GM18520 (cell line): ENCODE measurements around the gene PCDHA13.
"Not testable (repeated sequence)": the region's sequence is repeated elsewhere in the genome, so short reads cannot be mapped to it uniquely, and the experiment has no call there.

Source experiments
- ATAC-seq: cut with Tn5 transposase; IDR thresholded peaks from one replicate; pipeline ENCODE4 v1.9.1; 2021; ENCODE audit not compliant: unreplicated experiment

Gene PCDHA13, protein sequence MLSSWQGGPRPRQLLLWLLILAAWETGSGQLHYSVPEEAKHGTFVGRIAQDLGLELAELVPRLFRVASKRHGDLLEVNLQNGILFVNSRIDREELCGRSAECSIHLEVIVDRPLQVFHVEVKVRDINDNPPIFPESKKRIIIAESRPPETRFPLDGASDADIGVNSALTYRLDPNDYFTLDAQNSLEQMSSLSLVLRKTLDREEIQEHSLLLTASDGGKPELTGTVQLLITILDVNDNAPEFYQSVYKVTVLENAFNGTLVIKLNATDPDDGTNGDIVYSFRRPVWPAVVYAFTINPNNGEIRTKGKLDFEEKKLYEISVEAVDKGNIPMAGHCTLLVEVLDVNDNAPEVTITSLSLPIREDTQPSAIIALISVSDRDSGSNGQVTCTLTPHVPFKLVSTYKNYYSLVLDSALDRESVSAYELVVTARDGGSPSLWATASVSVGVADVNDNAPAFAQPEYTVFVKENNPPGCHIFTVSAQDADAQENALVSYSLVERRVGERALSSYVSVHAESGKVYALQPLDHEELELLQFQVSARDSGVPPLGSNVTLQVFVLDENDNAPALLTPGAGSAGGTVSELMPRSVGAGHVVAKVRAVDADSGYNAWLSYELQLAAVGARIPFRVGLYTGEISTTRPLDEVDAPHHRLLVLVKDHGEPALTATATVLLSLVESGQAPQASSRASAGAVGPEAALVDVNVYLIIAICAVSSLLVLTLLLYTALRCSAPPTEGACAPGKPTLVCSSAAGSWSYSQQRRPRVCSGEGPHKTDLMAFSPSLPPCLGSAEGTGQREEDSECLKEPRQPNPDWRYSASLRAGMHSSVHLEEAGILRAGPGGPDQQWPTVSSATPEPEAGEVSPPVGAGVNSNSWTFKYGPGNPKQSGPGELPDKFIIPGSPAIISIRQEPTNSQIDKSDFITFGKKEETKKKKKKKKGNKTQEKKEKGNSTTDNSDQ

DNA sequence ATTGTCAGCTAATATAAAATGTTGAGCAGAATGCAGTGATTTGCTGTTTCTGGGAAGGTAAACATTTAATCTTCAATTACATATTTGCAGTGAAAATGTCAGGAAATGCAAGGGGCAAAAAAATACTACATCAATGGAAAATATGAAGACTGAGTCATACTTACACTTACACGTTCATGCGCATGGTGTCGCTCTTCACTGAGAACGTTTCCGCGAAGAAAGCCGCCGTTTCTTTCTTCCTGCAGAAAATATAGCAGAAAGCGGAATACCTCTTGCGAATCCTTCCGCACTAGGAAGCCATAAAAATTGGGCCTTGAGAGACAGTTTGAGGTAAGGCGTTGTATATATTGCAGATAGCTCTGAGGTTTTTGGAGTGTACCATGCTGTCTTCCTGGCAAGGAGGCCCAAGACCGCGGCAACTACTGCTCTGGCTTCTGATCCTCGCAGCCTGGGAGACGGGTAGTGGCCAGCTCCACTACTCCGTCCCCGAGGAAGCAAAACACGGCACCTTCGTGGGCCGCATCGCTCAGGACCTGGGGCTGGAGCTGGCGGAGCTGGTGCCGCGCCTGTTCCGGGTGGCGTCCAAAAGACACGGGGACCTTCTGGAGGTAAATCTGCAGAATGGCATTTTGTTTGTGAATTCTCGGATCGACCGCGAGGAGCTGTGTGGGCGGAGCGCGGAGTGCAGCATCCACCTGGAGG is at the start of gene PCDHA13:
Gene PCDHA13, plus strand, starts transcription at position 236 of the 702 bp plus-strand sequence. Its CDS starts 145 bp downstream, at position 381.
- no peak for ATAC-seq

DNA sequence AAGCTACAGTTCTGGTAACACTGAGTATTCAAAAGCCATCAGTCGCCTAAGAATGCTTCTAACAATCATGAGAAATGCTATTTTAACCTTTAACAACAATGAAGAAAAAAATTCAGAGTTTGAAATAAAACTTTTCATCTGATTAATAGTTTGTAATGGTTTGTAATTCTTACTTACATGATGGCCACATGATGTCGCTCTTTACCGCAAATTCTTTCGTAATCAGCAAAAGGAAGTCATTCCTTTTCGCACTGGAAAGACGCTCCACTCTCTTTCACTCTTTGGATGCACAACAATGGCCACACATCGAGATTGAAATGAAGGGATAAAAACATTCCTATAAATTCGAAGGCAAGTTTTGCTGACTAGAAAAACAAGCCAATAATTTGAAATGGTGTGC is 47.9 kb upstream of the PCDHA13 start, which contains the start of gene PCDHA7:
Gene PCDHA7, plus strand, starts transcription at position 277 of the 400 bp plus-strand sequence. Its CDS starts 115 bp downstream, at position 392.
- no peak for ATAC-seq

DNA sequence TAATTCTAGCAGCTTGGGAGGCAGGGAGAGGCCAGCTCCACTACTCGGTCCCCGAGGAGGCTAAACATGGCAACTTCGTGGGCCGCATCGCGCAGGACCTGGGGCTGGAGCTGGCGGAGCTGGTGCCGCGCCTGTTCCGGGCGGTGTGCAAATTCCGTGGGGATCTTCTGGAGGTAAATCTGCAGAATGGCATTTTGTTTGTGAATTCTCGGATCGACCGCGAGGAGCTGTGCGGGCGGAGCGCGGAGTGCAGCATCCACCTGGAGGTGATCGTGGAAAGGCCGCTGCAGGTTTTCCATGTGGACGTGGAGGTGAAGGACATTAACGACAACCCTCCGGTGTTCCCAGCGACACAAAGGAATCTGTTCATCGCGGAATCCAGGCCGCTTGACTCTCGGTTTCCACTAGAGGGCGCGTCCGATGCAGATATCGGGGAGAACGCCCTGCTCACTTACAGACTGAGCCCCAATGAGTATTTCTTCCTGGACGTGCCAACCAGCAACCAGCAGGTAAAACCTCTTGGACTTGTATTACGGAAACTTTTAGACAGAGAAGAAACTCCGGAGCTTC is 47.4 kb upstream of the PCDHA13 start:
- ATAC-seq = not testable (repeated sequence)

DNA sequence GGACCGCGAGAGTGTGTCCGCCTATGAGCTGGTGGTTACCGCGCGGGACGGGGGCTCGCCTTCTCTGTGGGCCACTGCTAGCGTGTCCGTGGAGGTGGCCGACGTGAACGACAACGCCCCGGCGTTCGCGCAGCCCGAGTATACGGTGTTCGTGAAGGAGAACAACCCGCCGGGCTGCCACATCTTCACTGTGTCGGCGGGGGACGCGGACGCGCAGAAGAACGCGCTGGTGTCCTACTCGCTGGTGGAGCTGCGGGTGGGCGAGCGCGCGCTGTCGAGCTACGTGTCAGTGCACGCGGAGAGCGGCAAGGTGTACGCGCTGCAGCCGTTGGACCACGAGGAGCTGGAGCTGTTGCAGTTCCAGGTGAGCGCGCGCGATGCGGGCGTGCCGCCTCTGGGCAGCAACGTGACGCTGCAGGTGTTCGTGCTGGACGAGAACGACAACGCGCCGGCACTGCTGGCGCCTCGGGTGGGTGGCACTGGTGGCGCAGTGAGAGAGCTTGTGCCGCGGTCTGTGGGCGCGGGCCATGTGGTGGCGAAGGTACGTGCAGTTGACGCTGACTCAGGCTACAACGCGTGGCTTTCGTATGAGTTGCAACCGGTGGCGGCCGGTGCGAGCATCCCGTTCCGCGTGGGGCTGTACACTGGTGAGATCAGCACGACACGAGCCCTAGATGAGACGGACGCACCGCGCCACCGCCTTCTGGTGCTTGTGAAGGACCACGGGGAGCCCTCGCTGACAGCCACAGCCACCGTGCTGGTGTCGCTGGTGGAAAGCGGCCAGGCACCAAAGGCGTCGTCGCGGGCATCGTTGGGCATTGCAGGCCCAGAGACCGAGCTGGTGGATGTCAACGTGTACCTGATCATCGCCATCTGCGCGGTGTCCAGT is 46.1 kb upstream of the PCDHA13 start:
- ATAC-seq = no peak

DNA sequence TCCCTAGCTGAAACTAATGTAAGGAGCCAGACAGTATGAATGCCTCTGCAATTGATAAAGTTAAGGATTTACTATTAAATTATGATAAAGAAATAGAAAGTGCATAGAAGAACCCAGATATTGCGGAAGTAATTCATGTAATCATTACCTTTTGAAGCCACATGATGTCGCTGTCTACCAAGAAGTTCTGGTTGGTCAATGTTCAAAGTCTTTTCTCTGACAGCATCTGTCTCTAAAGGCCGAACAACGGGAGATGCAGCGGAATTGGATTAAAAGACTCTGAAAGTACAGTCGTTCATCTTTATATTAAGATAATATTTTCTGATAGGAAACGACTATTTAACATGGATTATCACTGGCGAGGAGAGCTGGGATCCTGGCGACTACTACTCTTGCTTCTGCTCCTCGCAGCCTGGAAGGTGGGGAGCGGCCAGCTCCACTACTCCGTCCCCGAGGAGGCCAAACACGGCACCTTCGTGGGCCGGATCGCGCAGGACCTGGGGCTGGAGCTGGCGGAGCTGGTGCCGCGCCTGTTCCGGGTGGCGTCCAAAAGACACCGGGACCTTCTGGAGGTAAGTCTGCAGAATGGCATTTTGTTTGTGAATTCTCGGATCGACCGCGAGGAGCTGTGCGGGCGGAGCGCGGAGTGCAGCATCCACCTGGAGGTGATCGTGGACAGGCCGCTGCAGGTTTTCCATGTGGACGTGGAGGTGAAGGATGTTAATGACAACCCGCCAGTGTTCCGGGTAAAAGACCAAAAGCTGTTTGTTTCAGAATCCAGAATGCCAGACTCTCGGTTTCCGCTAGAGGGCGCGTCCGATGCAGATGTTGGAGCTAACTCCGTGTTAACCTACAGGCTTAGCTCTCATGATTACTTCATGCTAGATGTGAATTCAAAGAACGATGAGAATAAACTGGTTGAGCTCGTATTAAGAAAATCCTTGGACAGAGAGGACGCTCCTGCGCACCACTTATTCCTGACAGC is 40.7 kb upstream of the PCDHA13 start, which contains the start of gene PCDHA8:
Gene PCDHA8, plus strand, starts transcription at position 210 of the 985 bp plus-strand sequence. Its CDS starts 135 bp downstream, at position 345.
- no peak for ATAC-seq

DNA sequence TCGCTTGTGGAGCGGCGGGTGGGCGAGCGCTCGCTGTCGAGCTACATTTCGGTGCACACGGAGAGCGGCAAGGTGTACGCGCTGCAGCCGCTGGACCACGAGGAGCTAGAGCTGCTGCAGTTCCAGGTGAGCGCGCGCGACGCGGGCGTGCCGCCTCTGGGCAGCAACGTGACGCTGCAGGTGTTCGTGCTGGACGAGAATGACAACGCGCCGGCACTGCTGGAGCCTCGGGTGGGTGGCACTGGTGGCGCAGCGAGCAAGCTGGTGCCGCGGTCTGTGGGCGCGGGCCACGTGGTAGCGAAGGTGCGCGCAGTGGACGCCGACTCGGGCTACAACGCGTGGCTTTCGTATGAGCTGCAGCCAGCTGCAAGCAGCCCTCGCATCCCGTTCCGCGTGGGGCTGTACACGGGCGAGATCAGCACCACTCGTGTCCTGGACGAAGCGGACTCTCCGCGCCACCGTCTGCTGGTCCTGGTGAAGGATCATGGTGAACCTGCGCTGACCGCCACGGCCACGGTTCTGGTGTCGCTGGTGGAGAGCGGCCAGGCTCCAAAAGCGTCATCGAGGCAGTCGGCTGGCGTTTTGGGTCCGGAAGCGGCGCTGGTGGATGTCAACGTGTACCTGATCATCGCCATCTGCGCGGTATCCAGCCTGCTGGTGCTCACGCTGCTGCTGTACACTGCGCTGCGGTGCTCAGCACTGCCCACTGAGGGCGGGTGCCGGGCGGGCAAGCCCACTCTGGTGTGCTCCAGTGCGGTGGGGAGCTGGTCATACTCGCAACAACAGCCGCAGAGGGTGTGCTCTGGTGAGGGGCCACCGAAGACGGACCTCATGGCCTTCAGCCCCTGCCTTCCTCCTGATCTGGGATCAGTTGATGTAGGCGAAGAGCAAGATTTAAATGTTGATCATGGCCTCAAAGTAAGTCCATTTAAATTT is 38.9 kb upstream of the PCDHA13 start:
- no peak for ATAC-seq

DNA sequence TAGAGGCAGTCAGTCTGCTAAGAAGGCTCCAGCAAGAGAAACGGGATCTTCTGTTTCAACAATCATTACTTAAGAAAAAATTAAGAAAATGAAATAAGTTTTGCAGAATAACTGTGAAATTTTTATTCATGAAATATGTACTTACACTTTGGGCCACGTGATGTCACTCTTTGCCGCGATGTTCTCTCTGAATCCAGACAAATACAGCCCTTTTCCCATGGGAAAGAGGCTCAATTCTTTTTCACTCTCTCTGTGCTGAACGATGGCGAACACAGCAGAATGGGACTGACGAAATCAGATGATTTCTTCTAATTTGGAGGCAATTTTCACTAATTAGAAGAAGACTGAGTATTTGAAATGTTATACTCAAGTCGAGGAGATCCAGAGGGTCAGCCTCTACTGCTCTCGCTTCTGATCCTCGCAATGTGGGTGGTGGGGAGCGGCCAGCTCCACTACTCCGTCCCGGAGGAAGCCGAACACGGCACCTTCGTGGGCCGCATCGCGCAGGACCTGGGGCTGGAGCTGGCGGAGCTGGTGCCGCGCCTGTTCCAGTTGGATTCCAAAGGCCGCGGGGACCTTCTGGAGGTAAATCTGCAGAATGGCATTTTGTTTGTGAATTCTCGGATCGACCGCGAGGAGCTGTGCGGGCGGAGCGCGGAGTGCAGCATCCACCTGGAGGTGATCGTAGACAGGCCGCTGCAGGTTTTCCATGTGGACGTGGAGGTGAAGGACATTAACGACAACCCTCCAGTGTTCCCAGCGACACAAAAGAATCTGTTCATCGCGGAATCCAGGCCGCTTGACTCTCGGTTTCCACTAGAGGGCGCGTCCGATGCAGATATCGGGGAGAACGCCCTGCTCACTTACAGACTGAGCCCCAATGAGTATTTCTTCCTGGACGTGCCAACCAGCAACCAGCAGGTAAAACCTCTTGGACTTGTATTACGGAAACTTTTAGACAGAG is 33.5 kb upstream of the PCDHA13 start, which contains the start of gene PCDHA9:
Gene PCDHA9, plus strand, starts transcription at position 244 of the 964 bp plus-strand sequence. Its CDS starts 114 bp downstream, at position 358.
- not testable (repeated sequence) for ATAC-seq

DNA sequence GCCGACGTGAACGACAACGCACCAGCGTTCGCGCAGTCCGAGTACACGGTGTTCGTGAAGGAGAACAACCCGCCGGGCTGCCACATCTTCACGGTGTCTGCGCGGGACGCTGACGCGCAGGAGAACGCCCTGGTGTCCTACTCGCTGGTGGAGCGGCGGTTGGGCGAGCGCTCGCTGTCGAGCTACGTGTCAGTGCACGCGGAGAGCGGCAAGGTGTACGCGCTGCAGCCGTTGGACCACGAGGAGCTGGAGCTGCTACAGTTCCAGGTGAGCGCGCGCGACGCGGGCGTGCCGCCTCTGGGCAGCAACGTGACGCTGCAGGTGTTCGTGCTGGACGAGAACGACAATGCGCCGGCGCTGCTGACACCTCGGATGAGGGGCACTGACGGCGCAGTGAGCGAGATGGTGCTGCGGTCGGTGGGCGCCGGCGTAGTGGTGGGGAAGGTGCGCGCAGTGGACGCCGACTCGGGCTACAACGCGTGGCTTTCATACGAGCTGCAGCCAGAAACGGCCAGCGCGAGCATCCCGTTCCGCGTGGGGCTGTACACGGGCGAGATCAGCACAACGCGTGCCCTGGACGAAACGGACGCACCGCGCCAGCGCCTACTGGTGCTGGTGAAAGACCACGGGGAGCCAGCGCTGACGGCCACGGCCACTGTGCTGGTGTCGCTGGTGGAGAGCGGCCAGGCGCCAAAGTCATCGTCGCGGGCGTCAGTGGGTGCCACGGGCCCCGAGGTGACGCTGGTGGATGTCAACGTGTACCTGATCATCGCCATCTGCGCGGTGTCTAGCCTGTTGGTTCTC is 31.9 kb upstream of the PCDHA13 start:
- not testable (repeated sequence) for ATAC-seq

DNA sequence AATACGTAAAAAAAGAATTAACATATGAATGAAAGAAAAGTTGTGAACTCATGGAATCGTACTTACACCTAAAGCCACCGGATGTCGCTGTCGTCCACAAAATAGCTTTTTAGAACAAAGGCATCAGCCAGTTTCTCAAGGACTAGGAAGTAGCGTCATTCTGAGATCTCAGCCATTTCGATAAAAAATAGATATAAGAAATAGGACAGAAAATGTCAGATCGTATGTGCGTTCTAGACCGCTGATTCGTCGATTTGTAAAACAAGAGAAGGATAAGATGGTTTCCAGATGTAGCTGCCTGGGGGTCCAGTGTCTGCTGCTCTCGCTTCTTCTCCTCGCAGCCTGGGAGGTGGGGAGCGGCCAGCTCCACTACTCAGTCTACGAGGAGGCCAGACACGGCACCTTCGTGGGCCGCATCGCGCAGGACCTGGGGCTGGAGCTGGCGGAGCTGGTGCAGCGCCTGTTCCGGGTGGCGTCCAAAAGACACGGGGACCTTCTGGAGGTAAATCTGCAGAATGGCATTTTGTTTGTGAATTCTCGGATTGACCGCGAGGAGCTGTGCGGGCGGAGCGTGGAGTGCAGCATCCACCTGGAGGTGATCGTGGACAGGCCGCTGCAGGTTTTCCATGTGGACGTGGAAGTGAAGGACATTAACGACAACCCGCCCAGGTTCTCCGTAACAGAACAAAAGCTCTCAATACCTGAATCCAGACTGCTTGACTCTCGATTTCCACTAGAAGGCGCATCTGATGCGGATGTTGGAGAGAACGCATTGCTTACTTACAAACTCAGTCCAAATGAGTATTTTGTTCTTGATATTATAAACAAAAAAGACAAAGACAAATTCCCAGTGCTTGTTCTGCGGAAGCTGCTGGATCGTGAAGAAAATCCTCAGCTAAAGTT is 25.9 kb upstream of the PCDHA13 start, which contains the start of gene PCDHA10:
Gene PCDHA10, plus strand, starts transcription at position 126 of the 903 bp plus-strand sequence. Its CDS starts 152 bp downstream, at position 278.
- no peak for ATAC-seq

DNA sequence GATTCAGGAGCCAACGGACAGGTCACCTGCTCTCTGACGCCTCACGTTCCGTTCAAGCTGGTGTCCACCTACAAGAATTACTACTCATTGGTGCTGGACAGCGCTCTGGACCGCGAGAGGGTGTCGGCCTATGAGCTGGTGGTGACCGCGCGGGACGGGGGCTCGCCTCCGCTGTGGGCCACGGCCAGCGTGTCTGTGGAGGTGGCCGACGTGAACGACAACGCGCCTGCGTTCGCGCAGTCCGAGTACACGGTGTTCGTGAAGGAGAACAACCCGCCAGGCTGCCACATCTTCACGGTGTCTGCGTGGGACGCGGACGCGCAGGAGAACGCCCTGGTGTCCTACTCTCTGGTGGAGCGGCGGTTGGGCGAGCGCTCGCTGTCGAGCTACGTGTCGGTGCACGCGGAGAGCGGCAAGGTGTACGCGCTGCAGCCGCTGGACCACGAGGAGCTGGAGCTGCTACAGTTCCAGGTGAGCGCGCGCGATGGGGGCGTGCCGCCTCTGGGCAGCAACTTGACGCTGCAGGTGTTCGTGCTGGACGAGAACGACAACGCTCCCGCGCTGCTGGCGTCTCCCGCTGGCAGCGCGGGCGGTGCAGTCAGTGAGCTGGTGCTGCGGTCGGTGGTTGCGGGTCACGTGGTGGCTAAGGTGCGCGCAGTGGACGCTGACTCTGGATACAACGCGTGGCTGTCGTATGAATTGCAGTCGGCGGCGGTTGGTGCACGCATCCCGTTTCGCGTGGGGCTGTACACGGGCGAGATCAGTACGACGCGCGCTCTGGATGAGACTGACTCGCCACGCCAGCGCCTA is 24.5 kb upstream of the PCDHA13 start:
- no peak for ATAC-seq

DNA sequence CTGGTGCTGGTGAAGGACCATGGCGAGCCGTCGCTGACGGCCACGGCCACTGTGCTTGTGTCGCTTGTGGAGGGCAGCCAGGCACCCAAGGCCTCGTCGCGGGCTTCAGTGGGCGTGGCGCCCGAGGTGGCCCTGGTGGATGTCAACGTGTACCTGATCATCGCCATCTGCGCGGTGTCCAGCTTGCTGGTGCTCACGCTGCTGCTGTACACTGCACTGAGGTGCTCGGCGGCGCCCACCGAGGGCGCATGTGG is 24.0 kb upstream of the PCDHA13 start:
- no peak for ATAC-seq

DNA sequence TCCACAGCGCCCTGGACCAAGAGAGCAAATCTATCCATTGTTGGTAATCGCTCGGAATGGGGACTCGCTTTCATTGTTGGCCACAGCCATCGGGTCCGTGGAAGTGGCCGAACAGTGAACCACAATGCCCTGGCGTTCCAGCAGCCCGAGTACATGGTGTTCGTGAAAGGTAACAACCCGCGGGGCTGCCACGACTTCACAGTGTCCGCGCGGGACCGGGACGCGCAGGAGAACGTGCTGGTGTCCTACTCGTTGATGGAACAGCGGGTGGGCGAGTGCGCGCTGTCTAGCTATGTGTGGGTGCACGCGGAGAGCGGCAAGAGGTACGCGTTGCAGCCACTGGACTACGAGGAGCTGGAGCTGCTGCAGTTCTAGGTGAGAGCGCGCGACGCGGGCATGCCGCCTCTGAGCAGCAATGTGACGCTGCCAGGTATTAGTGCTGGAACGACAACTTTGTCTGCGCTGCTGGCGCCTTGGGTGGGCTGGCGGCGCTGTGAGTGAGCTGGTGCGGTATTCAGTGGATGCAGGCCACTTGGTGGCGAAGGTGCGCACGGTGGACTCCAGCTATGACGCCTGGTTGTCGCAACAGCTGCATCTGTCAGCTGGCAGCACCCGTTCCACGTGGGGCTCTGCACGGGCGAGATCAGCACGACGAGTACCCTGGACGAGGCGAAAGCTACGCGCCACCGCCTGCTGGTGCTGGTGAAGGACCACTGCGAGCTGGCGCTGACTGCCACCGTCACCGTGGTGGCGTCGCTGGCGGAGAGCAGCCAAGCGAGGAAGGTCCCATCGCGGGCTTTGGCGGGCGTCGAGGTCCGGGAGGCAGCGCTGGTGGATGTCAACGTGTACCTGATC is 19.3 kb upstream of the PCDHA13 start:
- no peak for ATAC-seq
